Left lobe of liver (tissue), 2 donors: ENCODE measurements around the gene MAP3K9. TPM values are rescaled to one million over a fixed set of nuclear protein-coding genes. Genes with fewer than 3 reads are reported as not detected.
"Not testable (repeated sequence)": the region's sequence is repeated elsewhere in the genome, so short reads cannot be mapped to it uniquely, and the experiment has no call there.

Experiments used
- ATAC-seq: fragments of 200-7000 bp; cut with Tn5 transposase; one replicate; pipeline ENCODE4 v1.9.1; 2020; ENCODE audit warnings: mild to moderate bottlenecking, moderate library complexity
- DNase-seq: peaks from one replicate; pipeline ENCODE4 v3.0.0-alpha.2; 2020; ENCODE audit warnings: low spot score
- total RNA-seq: library from RNA; stranded (reverse); gene quantifications from one replicate; pipeline ENCODE4 v1.2.1, GENCODE V29; 2021
- donor health status: DM: no; HTN: no; CAD: no; lungs with moderate emphysema.
- donor health status: DM: no; HTN: yes; CAD: no.

Gene MAP3K9
- total RNA-seq, 1 donor from 2014 or later: 3.1 TPM

DNA sequence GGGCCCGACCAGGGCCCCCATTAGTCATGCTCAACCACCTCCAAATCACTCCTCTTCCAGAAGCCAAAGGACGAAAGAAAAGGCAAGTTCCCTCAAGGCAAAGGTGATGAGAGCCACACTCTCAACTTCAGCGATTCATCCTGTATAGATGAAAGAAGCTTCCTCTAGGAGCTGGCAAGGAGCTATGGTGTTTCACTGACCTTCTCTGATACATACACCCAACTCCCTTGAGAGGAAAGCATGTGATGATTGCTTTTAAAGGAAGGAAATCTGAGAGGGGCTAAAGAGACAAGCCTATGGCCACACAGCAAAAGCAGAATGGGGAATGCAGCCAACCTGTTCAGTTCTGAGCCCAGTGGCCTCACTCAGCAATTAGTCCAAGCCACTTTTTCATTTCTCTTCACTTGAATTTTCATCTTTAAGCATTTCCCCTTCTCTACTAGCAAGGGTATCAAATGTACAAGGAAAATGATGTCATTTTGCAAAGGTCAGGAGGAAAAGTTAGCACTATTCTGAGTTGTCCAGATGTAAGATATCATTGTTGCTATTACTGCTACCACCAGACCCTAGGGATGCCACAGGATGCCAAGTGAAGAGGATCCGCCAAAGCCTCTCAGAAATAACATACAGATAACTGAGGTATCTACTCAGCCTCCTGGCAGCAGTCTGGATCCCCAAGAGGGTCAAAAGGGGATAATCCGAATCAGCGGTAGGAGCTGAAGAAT is 82.5 kb downstream of the MAP3K9 start:
- no peak for ATAC-seq
- DNase-seq: no peak

DNA sequence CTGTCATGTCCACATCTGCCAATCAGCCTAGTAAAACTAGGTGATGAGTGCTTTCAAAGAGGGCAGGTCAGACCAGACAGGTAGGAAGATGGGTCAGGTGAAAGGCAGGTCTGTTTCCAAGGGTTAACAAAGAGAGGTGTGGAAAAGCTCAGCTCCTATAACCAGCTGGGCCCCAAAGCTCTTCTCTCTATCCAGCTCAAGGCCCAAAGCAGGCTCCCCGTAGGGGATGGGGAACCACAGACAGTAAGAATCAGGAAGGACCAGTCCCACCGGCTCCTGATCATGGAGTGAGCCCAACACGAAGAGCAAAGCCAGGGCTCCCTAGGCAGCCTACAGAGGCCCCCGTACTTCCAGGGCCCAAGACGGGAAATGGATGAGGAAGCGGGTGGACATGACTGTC is 84.4 kb downstream of the MAP3K9 start:
- DNase-seq (no peak), ATAC-seq (no peak)

DNA sequence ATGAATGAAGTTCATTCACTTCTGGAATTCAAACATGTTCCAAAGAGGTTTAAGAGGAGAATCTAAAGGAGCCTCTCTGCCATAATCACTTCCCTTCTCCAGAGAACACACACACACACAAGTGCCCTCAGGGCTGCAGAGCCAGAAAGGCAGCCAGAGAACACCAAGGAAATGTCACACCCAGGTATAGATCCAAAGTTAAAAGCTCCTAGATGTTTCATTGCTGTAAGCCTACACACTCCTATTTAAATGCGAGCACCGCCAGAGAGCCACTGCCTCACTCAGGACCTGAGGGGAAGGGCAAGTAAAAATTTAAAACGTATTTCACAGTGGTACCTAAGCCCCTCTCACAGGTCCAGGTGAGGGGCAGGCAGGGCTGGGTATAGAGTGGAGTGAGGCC is 85.2 kb downstream of the MAP3K9 start:
- DNase-seq (no peak), ATAC-seq (no peak)

DNA sequence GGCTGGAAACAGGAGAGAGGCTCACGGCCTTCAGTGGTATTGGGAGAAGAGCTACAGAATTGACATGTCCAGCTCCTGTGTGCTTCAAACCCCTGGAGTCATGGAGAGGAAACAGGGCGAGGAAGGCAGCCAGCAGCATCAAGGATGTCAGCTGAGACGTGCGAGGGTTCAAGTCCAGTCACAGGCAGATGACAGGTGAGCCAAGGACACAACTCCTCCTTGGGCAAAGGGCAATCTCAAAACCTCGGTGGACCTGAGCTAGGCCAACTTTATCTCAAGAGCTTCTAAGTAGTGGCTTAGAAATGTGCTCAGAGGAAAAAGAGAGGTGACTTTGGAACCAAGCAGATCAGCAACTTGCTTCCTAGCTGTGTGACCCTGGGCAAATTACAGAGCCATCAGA is 86.0 kb downstream of the MAP3K9 start:
- DNase-seq: no peak
- no peak for ATAC-seq

DNA sequence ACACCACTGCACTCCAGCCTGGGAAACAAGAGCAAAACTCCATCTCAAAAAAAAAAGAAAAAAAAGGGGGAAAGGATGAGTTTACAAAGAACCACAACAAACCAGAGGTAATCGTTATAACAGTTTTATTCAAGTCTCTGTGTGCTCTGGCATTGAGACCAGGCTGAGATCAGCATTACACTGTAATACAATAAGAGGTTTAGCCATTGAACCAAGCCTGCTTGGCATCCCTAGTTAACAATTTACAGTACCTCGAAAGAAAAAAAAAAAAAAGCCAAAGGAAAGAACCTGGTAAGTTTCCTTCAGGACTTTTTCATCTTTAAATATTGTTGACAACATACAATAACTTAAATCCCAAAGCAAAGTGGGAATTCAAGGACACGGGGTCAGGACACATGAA is 86.9 kb downstream of the MAP3K9 start:
- DNase-seq (no peak), ATAC-seq (no peak)

DNA sequence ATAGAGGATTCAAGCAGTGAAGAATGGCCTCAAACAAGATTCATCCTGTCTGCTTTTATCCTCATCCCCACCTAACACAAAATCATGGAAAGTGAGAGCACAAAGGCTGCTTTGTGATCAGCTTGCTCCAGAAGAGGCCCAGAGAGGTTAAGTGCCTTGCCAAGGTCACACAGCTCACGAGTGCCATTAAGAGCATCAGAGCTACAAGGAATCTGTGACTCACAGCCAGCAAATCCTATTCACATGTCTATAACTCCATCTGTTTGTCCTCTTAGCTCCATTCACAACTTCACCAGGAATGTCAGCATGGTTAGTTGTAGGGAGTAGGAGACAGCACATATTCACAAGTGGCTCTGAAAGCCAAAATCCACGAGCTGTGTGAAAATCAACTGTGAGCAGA is 87.8 kb downstream of the MAP3K9 start:
- ATAC-seq: no peak
- DNase-seq: no peak

DNA sequence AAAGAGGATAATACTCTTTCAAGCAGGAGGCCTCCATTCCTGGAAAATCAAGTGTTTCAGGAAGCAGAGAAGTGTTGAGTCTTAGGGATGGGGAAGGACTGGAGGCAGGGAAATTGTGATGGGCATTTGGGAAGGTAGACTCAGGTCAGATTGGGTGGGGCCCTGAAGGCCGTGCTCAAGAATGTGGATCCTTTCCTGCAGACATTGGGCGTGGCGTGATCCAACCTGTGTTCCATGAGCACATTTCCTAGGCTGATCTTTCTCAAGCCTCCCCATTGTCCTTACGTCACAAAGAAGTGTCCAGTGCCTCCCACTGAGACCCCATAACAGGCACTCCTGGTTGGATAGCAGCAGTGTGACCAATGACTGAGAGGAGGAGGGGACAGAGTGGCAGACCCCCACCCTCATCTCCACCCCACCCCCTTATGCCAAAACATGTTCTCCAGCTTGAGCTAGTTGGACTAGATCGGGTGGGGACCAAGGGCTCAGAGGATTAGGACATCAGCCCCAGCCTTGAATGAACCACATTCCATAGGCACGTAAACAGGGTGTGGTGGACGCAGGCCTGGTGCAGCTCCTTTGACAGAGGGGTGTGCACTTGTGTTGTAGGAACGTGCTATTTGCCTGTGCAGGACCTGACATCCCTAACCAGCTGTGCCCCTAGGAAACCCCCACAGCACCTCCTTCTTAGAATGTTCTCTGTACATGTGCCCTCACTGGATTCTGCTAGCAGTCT is 90.8 kb downstream of the MAP3K9 start:
- ATAC-seq (no peak), DNase-seq (no peak)

DNA sequence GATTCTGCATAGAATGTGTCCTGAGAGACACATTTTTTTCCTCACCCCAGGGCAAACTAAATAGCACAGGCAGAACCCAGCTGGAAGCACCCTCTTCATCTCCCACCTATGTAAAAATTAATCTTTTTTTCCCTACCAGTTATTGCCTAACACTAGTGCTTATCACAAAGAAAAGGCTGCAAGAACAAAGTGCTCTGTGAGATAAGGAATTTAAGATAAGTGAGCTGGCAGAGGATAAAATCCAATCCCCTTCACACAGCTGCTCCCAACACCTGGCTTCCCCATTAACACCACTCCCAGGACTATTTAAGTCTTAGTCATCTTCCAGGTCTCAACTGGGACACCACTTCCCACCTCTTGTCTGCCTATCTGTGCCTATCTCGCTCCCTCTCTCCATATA is 92.4 kb downstream of the MAP3K9 start:
- no peak for DNase-seq
- ATAC-seq: peak; percentile 35

DNA sequence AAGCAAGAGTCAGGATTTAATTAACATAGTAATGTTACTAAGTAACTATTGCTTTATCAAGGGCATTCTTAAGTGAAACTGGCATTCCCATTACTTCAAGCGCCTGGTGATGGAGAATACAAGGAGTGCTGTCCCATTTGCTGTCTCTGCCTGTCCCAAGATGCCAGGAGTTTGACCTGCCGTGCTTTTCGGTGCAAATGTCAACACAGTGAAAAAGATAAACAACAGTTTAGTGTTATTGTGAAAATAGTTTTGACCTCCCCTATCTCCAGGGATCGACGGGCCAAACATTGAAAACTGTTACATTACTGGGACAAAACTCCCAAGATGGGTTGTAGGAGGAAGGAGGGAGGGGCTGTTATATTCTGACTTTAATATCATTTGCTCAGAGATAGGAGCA is 92.8 kb downstream of the MAP3K9 start:
- ATAC-seq: peak; percentile 82
- DNase-seq: peak; percentile 67

DNA sequence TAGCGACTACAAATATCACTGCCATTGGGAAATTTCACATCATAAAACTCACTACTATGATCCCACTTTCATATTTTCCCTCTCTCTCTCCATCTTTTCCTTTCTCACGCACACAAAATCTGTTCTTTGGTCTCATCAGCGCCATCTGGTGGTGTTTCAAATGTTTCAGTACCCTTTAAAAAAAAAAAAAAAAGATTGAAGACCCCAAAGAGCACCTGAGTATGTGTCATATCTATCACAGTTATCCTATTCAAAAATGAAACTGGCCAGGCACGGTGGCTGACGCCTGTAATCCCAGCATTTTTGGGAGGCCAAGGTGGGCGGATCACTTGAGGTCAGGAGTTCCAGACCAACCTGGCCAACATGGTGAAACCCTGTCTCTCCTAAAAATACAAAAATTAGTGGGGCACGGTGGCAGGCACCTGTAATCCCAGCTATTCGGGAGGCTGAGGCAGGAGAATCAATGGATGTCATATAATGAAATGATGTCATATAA is 95.2 kb downstream of the MAP3K9 start:
- DNase-seq (no peak), ATAC-seq (peak; percentile 49)

DNA sequence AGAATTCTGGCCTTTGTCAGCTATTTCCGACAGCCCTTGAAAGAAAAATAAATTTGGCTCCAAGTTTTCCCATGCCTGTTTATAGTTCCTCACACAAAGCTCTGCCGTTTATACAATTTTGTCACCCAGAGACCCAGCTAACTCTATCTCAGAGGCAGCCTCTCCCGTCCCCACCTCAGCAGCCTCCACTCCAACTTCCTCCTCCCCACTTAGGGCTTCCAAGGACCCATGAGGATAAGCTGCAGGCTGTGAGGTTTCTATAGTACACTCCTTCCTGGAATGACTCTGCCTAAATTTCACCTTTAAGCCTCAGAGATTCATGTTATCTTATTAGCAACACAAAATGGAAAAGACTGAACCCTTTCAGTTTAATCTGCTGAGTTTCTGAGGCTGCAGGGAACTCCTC is 95.8 kb downstream of the MAP3K9 start:
- ATAC-seq: no peak
- DNase-seq: no peak

DNA sequence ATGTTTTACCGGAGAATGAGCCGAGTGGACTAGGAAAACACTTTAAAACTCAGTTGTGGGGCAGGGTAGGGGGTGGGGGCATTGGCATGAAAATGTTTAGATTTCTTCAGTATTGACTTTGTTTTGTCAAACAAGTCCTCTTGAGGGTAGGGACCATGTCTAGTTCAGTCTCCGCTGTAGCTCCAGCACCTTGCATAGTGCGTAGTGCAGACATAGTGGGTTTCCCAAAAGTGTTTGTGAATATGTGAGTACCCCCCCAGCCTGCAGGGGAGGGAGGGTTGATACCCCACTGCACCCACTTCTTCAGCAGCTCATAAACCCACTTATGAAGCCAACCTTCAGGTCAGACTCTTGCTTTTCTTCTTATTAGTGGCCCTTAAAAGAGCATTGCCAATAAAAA is 96.2 kb downstream of the MAP3K9 start:
- no peak for ATAC-seq

DNA sequence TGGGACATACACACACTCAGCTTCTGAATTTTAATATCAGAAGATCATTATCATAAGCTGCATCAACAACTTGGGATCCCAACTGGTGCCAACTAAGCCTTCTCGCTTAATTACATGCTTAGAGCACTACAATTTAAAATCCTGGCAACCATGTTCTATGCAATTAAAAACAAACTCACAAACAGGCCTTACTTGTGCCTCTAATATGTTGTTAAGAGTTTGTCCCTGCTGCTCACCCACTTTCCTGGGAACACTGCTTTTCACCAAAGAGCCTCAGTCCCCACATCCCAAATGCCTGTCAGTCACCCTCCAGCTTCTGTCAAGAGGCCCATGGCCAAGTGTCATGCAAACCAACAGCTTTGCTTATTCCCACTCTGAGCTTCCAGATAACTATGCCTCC is 97.9 kb downstream of the MAP3K9 start:
- ATAC-seq (no peak), DNase-seq (no peak)

More for the DNA sequence above, 96.2 kb downstream of the MAP3K9 start:
- DNase-seq: no peak

DNA sequence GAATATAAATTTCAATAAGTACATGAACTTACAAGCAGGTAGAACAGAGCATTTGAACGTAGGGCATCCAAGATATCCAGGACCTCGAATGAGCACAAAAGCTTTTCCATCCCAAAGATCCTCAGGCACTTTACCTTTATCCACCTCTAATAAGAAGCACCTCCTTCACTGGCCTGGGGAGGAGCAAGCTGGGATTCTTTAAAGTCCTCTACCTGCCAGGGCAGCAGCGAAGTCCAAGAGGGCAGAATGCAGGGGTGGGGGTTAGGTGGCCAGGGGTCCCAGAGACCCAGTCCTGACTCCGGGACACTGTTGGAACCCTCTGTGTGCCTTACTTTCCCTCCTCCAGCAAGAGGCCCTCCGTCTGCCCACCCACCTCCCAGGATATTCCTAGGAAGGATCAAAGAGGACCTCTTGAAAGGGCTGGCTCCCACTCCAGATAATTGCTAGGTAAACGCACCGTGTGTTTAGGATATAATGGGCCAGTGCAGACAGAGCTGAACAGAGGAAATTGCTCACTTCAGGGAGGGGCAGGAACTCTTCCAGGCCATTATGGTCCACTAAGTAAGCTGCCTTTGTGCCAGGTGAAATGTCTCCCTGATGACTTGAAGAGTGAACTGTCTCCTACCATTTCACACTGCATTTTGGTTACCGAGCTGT is 99.5 kb downstream of the MAP3K9 start:
- ATAC-seq (no peak), DNase-seq (no peak)

DNA sequence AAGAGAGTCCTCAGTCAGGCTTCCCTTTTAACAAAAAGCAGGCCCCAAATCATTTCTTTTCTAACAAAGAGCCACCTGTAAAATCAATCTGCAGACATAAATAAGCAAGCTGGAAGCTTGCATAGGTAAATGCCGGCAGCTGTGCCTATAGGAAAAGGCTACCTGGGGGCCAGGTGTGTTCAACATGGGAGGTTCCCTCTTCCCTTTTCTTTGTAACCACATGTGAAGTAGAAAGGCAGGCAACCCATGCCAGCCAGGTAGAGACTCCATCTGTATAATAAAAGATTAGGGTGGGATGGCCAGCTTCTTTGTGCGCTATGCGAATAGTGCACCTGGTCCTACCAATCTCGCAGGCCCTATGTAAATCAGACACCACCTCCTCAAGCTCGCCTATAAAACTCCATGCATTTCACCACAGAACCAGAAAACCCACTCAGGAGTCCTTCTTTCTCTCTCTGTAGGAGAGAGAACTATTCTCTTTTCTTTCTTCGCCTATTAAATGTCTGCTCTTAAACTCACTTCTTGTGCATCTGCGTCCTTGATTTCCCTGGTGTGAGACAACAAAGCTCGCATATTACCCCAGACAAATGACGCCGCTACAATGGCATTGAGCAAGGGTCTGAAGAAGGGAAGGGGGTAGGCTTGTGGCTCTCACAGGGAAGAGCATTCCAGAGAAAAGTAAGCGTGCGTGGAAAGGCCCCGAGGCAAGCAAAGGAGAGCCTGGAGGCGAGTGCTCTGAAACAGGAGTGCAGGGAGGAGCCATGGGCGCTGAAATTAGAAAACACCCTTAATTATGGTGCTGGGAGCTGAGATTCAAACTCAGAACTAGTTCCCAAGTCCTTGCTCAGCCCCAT is 100.4 kb downstream of the MAP3K9 start:
- ATAC-seq (no peak), DNase-seq (no peak)

DNA sequence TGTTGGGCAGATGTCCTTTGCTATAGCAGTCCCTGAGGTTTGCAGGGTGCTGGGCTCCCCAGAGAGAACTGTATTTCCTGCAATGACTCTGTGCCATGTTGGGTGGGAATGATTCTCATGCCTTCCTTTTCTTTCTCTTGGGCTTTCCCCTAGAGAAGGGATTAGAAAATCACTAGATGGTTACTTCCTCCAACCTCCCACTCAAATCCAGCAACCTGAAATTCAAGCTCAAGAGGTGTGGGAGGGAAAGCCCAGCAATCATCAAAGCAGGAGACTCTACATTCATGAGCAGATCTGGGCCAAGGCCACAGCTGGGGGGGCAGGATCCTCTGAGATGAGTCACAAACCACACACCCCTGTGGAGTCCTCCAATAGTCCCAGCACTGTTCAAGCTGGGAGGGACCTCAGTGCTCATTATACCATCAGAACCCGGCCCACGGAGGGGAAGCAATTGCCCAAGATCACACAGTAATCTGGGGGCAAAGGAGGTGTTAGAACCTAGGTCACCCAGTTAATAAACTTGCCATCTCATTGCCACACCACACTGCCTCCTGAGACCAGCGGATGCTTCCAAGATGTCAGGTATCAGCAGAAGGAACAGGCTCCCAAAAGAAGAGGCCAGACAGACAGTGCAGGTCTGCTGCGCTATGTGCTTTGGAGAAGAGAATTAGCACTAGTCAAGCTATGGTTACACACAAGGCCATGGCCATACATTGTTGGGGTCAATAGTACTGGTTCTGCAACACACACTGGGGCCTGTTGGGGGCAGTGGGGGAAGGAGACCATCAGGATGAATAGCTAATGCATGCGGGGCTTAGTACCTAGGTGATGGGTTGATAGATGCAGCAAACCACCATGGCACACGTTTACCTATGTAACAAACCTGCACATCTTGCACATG is 101.9 kb downstream of the MAP3K9 start:
- ATAC-seq (no peak), DNase-seq (no peak)

DNA sequence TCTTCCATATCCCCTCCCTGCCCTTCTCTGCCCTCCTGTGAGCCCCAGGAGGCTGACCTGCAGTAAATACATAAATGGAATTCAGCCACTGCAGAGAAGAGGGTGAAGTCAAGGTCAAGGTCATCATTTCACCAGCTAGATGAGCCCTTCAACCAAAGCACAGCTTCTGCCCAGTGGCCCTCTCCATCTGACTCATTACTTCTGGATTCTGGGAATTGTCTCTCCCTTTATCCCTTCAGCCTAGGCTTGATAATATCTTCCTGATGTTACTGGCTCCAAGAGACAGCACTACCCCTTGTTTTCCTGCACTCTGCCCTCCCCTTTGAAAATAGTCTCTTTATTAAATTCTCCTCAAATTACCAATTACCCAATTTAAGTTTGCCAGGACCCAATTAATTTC is 103.1 kb downstream of the MAP3K9 start:
- no peak for DNase-seq
- ATAC-seq: no peak

DNA sequence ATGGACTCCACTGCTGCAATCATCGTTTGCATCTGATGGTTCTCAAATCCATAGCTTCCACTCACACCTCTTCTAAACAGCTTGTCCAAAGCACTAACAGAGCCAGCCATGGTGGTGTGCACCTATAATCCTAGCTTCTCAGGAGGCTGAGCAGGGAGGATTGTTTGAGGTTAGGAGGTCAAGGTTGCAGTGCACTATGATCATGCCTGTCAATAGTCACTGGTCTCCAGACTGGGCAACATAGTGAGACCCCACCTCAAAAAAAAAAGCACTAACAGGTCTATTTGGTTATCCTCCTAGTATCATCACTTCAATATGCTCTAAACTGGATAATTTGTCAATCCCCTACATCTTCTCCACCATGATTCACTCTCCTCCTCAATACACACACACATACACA is 104.4 kb downstream of the MAP3K9 start:
- DNase-seq: no peak
- ATAC-seq: no peak

DNA sequence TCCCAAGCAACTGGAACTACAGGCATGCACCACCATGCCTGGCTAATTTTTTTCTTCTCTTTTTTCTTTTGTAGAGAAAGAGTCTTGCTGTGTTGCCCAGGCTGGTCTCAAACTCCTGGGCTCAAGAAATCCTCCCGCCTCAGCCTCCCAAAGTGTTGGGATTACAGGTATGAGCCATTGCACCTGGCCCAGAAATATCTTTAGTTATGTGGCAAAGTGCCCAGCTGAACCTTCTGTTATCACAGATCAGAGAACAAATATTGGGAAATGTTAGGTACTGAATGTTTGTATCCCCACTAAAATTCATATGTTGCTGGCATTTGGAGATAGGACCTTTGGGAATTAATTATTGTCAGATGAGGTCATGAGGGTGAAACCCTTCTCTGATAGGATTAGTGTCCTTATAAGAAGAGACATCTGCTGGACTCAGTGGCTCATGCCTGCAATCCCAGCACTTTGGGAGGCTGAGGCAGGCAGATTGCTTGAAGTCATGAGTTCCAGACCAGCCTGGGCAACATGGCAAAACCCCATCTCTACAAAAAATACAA is 105.6 kb downstream of the MAP3K9 start:
- peak; percentile 19 for ATAC-seq
- DNase-seq: not testable (repeated sequence)

DNA sequence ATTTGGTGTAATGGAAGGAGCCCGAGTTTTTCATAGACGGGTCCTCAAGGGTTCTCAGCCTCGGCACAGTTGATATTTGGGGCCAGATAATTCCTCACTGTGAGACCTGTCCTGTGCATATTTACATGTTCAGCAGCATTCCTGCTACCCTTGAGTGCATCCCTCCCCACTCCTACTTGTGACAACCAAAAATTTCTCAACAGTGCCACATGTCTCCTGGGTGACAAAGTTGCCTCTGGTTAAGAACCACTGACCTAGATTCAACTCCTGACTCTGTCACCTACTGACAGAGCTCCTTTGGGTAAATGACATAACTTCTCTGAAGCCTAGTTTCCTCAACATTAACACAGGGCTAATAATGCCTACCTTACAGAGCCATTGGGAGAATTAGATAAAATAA is 107.2 kb downstream of the MAP3K9 start:
- ATAC-seq: peak; percentile 40

More for the DNA sequence above, 107.2 kb downstream of the MAP3K9 start:
- no peak for DNase-seq
